ENCODE results near the gene THEMIS.

DNA sequence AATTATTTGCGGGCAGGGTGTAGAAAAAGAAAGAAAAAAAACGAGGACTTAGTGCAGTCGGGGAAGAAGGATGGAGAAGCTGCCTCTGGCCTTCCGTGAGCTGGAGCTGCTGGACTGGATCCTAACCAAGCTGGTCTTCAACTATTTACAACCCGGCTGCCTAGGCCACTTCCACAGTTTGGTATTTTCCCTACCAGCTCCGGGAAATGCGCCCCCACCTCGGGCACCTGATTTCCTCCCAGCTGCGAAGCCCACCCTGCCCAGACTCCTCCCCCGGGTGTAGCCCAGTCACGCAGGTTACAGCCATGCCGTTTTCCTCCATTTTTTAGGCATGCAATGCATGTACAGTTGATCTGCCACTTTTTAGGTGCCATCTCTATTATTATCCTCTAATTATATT, 21.2 kb downstream of the THEMIS start:
- TF ChIP-seq, protein P1, sequence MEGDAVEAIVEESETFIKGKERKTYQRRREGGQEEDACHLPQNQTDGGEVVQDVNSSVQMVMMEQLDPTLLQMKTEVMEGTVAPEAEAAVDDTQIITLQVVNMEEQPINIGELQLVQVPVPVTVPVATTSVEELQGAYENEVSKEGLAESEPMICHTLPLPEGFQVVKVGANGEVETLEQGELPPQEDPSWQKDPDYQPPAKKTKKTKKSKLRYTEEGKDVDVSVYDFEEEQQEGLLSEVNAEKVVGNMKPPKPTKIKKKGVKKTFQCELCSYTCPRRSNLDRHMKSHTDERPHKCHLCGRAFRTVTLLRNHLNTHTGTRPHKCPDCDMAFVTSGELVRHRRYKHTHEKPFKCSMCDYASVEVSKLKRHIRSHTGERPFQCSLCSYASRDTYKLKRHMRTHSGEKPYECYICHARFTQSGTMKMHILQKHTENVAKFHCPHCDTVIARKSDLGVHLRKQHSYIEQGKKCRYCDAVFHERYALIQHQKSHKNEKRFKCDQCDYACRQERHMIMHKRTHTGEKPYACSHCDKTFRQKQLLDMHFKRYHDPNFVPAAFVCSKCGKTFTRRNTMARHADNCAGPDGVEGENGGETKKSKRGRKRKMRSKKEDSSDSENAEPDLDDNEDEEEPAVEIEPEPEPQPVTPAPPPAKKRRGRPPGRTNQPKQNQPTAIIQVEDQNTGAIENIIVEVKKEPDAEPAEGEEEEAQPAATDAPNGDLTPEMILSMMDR (IDR thresholded peaks at IDR 0.05; ENCODE audit: borderline replicate concordance, extremely low read depth, low read length, poor library complexity, severe bottlenecking): no peak
- no peak for TF ChIP-seq EZH2 (IDR thresholded peaks at IDR 0.05; ENCODE audit: borderline replicate concordance, low read depth, low read length, severe bottlenecking)

Data from DND-41 (cell line).